ENCODE results near the gene SSTR5. TPM values are rescaled to one million over a fixed set of nuclear protein-coding genes. Genes with fewer than 3 reads are reported as not detected.

SSTR5 gene
- total RNA-seq, 1 experiment from 2014 or later: 0.21 TPM

- Histone ChIP-seq H3K36me3 (replicated peaks; ENCODE audit: control insufficient read depth, insufficient read depth, low read length) (no peaks in the 10 kb centered on the region), H3K27me3 (ENCODE audit: control insufficient read depth, insufficient read depth, low read length) (no peaks in the 10 kb centered on the region)
- DNase-seq: no peak
These were observed 38.1 kb upstream of the SSTR5 start for GRCh38 chr16:1034230-1035065.

DNA sequence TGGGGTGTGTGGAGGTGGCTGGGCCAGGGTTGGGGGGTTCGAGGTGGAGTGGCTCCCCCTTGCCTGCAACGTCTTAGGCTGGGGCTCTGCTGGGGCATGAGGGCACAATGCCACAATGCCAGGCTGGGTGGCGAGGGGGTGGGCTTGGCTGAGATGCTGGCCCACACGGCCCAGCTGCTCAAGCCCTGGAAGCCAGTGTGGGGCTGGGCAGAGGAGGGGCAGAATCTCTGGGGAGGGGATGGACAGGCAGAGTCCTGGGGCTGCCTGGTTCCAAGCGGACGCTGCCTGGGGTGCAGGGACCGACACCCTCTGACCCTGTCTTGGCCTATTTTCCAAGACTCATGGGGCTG is 37.5 kb upstream of the SSTR5 start:
- H3K27me3 ChIP-seq (ENCODE audit: control insufficient read depth, insufficient read depth, low read length): no peaks in the 10 kb centered on the region
- no peak overlapping the region for H3K4me3 ChIP-seq (ENCODE audit: insufficient read depth, low read depth, low read length)
- no peak for DNase-seq
- no peaks in the 10 kb centered on the region for H3K36me3 ChIP-seq (replicated peaks; ENCODE audit: control insufficient read depth, insufficient read depth, low read length)

More at GRCh38 chr16:1034230-1035065, 38.1 kb upstream of the SSTR5 start:
- H3K4me3 ChIP-seq (ENCODE audit: insufficient read depth, low read depth, low read length): no peak overlapping the region

GRCh38 chr16:1036166-1036565 is 36.4 kb upstream of the SSTR5 start:
- Histone ChIP-seq H3K36me3 (replicated peaks; ENCODE audit: control insufficient read depth, insufficient read depth, low read length) (no peaks in the 10 kb centered on the region), H3K27me3 (ENCODE audit: control insufficient read depth, insufficient read depth, low read length) (no peaks in the 10 kb centered on the region), H3K4me3 (ENCODE audit: insufficient read depth, low read depth, low read length) (no peak overlapping the region)
- no peak for DNase-seq

DNA sequence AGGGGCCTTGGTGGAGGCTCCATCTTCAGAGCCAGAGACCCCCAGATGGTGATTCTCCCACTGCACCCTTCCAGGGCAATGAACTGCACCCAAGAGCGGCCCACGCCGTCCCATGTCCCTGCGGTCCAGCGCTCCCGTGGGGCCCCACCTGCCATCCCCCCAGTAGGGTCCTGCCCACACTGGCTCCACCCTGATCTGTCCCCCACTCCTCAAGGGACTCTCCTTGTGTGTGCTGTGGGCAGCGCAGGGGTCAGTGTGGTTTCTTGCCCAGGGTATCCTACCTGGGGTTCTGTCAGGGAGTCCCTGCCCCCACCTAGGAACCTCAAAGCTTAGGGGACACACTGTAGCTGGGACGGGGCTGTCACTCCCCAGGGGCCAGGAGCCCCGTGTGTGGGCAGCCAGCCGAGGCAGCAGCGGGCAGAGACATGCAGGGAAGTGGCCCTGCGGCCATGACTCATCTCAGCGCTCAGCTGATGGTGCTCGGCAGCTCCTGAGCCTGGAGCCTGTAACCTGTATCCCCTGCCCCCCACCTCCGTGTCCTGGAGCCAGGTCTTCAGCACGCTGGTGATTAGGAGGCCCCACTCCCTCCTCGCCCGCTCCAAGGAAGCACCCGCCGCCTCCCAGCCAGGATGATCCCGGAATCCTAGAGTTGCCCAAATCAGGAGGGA is 35.7 kb upstream of the SSTR5 start:
- DNase-seq: peak; percentile 82
- no peaks in the 10 kb centered on the region for H3K36me3 ChIP-seq (replicated peaks; ENCODE audit: control insufficient read depth, insufficient read depth, low read length)
- no peaks in the 10 kb centered on the region for H3K27me3 ChIP-seq (ENCODE audit: control insufficient read depth, insufficient read depth, low read length)
- H3K4me3 ChIP-seq (ENCODE audit: insufficient read depth, low read depth, low read length): no peak overlapping the region

GRCh38 chr16:1037394-1038257 is 34.9 kb upstream of the SSTR5 start:
- H3K36me3 ChIP-seq (replicated peaks; ENCODE audit: control insufficient read depth, insufficient read depth, low read length): no peaks in the 10 kb centered on the region
- H3K4me3 ChIP-seq (ENCODE audit: insufficient read depth, low read depth, low read length): no peak overlapping the region
- no peaks in the 10 kb centered on the region for H3K27me3 ChIP-seq (ENCODE audit: control insufficient read depth, insufficient read depth, low read length)
- DNase-seq: no peak

- no peak for DNase-seq
- Histone ChIP-seq H3K27me3 (ENCODE audit: control insufficient read depth, insufficient read depth, low read length) (no peaks in the 10 kb centered on the region), H3K36me3 (replicated peaks; ENCODE audit: control insufficient read depth, insufficient read depth, low read length) (no peaks in the 10 kb centered on the region), H3K4me3 (ENCODE audit: insufficient read depth, low read depth, low read length) (no peak overlapping the region)
These were observed 33.6 kb upstream of the SSTR5 start for GRCh38 chr16:1038932-1039331.

- DNase-seq: no peak
- Histone ChIP-seq H3K27me3 (ENCODE audit: control insufficient read depth, insufficient read depth, low read length) (no peaks in the 10 kb centered on the region), H3K36me3 (replicated peaks; ENCODE audit: control insufficient read depth, insufficient read depth, low read length) (no peaks in the 10 kb centered on the region), H3K4me3 (ENCODE audit: insufficient read depth, low read depth, low read length) (no peak overlapping the region)
These were observed 32.8 kb upstream of the SSTR5 start for GRCh38 chr16:1039762-1040161.

DNA sequence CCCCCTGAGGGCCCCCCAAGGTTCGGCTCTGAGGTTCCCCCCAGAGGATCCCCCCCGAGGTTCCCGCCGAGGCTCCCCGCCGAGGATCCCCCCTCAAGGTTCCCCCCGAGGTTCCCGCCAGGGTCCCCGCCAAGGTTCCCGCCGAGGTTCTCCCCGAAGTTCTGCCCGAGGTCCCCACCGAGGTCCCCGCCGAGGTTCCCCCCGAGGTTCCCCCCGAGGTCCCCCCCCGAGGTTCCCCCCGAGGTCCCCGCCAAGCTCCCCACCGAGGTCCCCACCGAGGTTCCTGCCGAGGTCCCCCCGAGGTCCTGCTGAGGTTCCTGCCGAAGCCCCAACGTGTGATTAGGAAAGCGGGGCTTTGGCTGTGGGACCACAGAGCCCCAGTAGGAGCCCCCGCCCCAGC is 32.2 kb upstream of the SSTR5 start:
- H3K4me3 ChIP-seq (ENCODE audit: insufficient read depth, low read depth, low read length): no peak overlapping the region
- no peaks in the 10 kb centered on the region for H3K27me3 ChIP-seq (ENCODE audit: control insufficient read depth, insufficient read depth, low read length)
- DNase-seq: no peak
- H3K36me3 ChIP-seq (replicated peaks; ENCODE audit: control insufficient read depth, insufficient read depth, low read length): no peaks in the 10 kb centered on the region

GRCh38 chr16:1042049-1042744 is 30.4 kb upstream of the SSTR5 start:
- no peak for DNase-seq
- Histone ChIP-seq H3K36me3 (replicated peaks; ENCODE audit: control insufficient read depth, insufficient read depth, low read length) (no peaks in the 10 kb centered on the region), H3K27me3 (ENCODE audit: control insufficient read depth, insufficient read depth, low read length) (no peaks in the 10 kb centered on the region), H3K4me3 (ENCODE audit: insufficient read depth, low read depth, low read length) (no peak overlapping the region)

DNA sequence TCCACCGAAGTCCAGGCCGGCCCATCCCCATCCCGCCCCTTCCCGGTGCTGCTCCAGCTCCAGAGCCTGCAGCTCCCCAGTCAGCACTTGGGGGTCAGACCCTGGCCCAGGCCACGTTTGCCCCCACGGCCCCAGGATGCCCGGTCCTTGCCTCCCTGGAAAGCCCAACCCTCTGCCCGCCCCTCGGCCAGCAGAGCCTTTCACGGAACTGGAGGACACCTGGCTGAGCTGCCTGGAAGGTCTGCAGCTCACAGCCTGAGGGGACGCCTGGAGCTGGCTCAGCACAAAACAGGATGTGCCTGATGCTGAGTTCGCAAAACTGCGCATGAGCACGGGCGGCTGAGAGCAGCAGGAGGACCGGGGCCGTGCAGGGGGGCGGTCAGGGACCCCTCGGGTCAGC is 29.7 kb upstream of the SSTR5 start:
- H3K4me3 ChIP-seq (ENCODE audit: insufficient read depth, low read depth, low read length): no peak overlapping the region
- no peaks in the 10 kb centered on the region for H3K27me3 ChIP-seq (ENCODE audit: control insufficient read depth, insufficient read depth, low read length)
- H3K36me3 ChIP-seq (replicated peaks; ENCODE audit: control insufficient read depth, insufficient read depth, low read length): no peaks in the 10 kb centered on the region
- DNase-seq: no peak

GRCh38 chr16:1043881-1044451 is 28.6 kb upstream of the SSTR5 start:
- DNase-seq: no peak
- Histone ChIP-seq H3K27me3 (ENCODE audit: control insufficient read depth, insufficient read depth, low read length) (no peaks in the 10 kb centered on the region), H3K4me3 (ENCODE audit: insufficient read depth, low read depth, low read length) (no peak overlapping the region), H3K36me3 (replicated peaks; ENCODE audit: control insufficient read depth, insufficient read depth, low read length) (no peaks in the 10 kb centered on the region)

DNA sequence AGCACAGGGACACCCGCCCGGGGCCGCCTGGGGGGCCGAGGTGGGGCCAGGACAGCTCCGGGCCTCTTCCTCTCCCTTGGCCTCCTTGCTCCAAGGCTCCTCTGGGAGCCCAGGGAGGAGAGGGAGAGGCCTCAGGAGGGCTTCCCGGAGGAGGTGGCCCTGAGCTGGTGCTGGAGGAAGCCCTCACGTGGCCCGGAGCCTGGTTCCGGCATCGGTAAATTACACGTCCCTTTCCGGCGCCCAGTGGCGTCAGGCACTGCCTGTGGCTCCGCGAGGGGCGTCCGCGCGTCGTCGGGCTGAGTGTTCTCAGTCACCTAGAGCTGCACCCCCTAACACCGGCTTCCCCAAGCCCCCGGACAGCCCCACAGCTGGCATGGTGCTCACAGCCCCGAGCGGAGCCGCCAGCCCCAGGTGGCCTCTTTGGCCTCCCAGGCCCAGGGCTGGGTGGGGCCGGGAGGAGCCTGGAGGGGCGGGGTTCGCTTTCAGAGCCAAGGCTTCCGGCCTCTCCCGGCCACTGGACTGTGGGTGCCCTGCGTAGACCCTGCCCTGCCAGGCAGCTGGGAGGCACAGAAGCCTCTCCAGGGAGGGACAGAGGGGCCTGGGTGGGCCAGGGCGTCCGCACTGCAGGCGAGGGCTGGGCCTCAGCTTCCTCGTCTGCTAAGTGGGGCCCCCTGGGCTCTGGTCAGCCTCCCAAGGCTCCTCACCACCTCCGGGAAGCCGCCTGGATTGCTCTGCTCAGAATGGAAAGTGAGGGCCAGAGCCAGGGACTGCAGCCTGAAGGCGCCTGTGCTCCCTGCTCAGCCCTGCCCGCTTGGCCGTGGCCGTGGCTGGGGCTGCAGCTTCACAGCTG is 27.9 kb upstream of the SSTR5 start:
- DNase-seq: no peak
- no peaks in the 10 kb centered on the region for H3K27me3 ChIP-seq (ENCODE audit: control insufficient read depth, insufficient read depth, low read length)
- H3K4me3 ChIP-seq (ENCODE audit: insufficient read depth, low read depth, low read length): no peak overlapping the region
- H3K36me3 ChIP-seq (replicated peaks; ENCODE audit: control insufficient read depth, insufficient read depth, low read length): no peaks in the 10 kb centered on the region

DNA sequence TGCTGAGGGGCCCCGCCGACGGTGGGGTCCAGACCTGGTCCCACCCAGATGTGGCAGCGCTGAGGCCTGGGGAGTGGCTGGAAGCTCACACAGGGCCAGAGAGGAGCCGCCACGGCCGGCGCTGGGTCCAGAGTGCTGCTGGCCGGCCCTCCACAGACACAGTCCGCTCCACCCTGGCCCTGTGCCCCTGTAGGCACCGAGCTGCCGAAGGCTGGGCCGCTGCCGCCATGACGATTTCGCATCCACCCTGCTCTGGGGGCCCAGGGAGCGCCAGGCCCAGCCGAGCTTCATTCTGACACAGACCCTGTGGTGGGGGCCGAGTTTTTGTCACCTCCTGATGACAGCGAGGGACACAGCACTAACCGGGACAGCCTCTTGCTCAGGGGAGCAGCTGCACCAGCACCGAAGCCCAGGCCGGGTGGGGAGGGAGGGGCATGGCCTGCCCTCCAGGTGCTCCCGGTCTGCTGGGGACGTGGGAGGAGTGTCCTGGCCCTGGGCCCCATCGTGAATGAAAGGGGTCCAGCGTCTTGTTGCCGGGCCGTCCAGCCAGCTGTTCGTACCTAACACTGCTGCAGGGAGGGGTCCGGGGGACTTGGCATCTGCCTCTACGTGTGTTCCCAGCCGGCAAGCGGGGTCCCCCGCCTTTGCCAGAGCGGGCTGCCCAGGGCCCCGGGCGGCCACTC is 27.1 kb upstream of the SSTR5 start:
- no peak overlapping the region for H3K4me3 ChIP-seq (ENCODE audit: insufficient read depth, low read depth, low read length)
- DNase-seq: no peak
- H3K36me3 ChIP-seq (replicated peaks; ENCODE audit: control insufficient read depth, insufficient read depth, low read length): no peaks in the 10 kb centered on the region
- no peaks in the 10 kb centered on the region for H3K27me3 ChIP-seq (ENCODE audit: control insufficient read depth, insufficient read depth, low read length)

Measured in H7 (cell line).